Stimulated activated CD4-positive, alpha-beta T cell treated with anti-CD3 and anti-CD28 coated beads, Interleukin-1b, Interleukin-23, amount 100 ng/mL, for 4 hours (primary cell): ENCODE results near the gene CCNF.
"Not testable (repeated sequence)": the region's sequence is repeated elsewhere in the genome, so short reads cannot be mapped to it uniquely, and the experiment has no call there.

Experiments used
- DNase-seq, 2 donors: peaks; one replicate each; pipeline ENCODE4 v3.0.0-alpha.2; 2020; ENCODE audit warnings: low read depth in 2 of 2

The CCNF gene

GRCh38 chr16:2429034-2429770, at the start of gene CCNF:
CCNF (plus strand) TSS chr16:2429447; CDS start chr16:2429482, 35 bp downstream.
- DNase-seq = peak; percentile 97 to 98

- DNase-seq = no peak
Measured at GRCh38 chr16:2383501-2383900, 45.7 kb upstream of the CCNF start.

GRCh38 chr16:2384426-2384825, 44.8 kb upstream of the CCNF start:
- no peak for DNase-seq

GRCh38 chr16:2385190-2385836, 43.9 kb upstream of the CCNF start:
- DNase-seq = no peak

GRCh38 chr16:2385982-2386381, 43.3 kb upstream of the CCNF start:
- DNase-seq = not testable (repeated sequence)

GRCh38 chr16:2386990-2387389, 42.3 kb upstream of the CCNF start:
- no peak for DNase-seq

GRCh38 chr16:2388139-2388874, 40.9 kb upstream of the CCNF start:
- DNase-seq = no peak

GRCh38 chr16:2388875-2389433, 40.3 kb upstream of the CCNF start:
- DNase-seq = no peak

GRCh38 chr16:2392025-2392424, 37.2 kb upstream of the CCNF start:
- DNase-seq = no peak

- no peak for DNase-seq
Measured at GRCh38 chr16:2398520-2398919, 30.7 kb upstream of the CCNF start.

GRCh38 chr16:2404099-2404498, 25.1 kb upstream of the CCNF start:
- no peak for DNase-seq

- DNase-seq = no peak
Measured at GRCh38 chr16:2415085-2415484, 14.2 kb upstream of the CCNF start.

GRCh38 chr16:2420035-2420434, 9.2 kb upstream of the CCNF start:
- no peak for DNase-seq

- DNase-seq = no peak
Measured at GRCh38 chr16:2422123-2422867, 7.0 kb upstream of the CCNF start.

GRCh38 chr16:2424061-2425007, 4.9 kb upstream of the CCNF start:
- DNase-seq = no peak

GRCh38 chr16:2425008-2425518, 4.2 kb upstream of the CCNF start:
- no peak for DNase-seq

- no peak for DNase-seq
Measured at GRCh38 chr16:2425825-2426430, 3.3 kb upstream of the CCNF start.

- DNase-seq = no peak
Measured at GRCh38 chr16:2426941-2427361, 2.3 kb upstream of the CCNF start.

- DNase-seq = no peak
Measured at GRCh38 chr16:2427526-2427925, 1.7 kb upstream of the CCNF start.
